Heart left ventricle (tissue), 16 donors: ENCODE measurements around the gene FNDC3B. TPM values are rescaled to one million over a fixed set of nuclear protein-coding genes. Genes with fewer than 3 reads are reported as not detected.

Experiments
- ATAC-seq, 4 donors: fragments of 200-7000 bp; cut with Tn5 transposase; one replicate each; pipeline ENCODE4 v1.9.1; 2020 to 2022; ENCODE audit warnings: moderate library complexity in 4 of 4, mild to moderate bottlenecking in 3 of 4, moderate number of reproducible peaks in 1 of 4
- DNase-seq, 5 donors: peaks; one replicate each; pipeline ENCODE4 v3.0.0-alpha.2; 2020
- H3K27ac ChIP-seq, 12 donors: fragments of 200-600 bp; sonication (generic) in 4 of 12; one replicate each; pipeline versions ENCODE4 v1.5.0 to v1.8.0; 2016 to 2022; ENCODE audit warnings: mild to moderate bottlenecking in 2 of 12
- H3K27me3 ChIP-seq, 9 donors: fragments of 200-600 bp; sonication (generic) in 2 of 9; one replicate each; pipeline versions ENCODE4 v1.5.1 to v1.8.0; 2016 to 2022; ENCODE audit warnings: mild to moderate bottlenecking in 3 of 9
- H3K36me3 ChIP-seq, 9 donors: fragments of 200-600 bp; sonication (generic) in 2 of 9; one replicate each; pipeline versions ENCODE4 v1.5.0 to v1.8.0; 2018 to 2022; ENCODE audit warnings: mild to moderate bottlenecking in 2 of 9
- H3K4me1 ChIP-seq, 12 donors: fragments of 200-600 bp; sonication (generic) in 4 of 12; one replicate each; pipeline versions ENCODE4 v1.5.0 to v1.8.0; 2016 to 2022; ENCODE audit warnings: mild to moderate bottlenecking in 3 of 12
- H3K4me3 ChIP-seq, 12 donors: fragments of 200-600 bp; sonication (generic) in 4 of 12; one replicate each; pipeline versions ENCODE4 v1.5.0 to v1.8.0; 2017 to 2022; ENCODE audit warnings: mild to moderate bottlenecking in 9 of 12, moderate library complexity in 4 of 12
- H3K9me3 ChIP-seq, 12 donors: fragments of 200-600 bp; sonication (generic) in 4 of 12; one replicate each; pipeline versions ENCODE4 v1.5.0 to v1.8.0; 2016 to 2022; ENCODE audit warnings: mild to moderate bottlenecking in 1 of 12
- CTCF ChIP-seq, 12 donors: fragments of 200-600 bp; sonication (generic) in 4 of 12; IDR thresholded peaks; one replicate each; pipeline versions ENCODE4 v1.5.0 to v1.8.0; 2018 to 2022; ENCODE audit warnings: antibody characterized with exemption in 12 of 12, mild to moderate bottlenecking in 5 of 12
- POLR2A ChIP-seq, 2 donors: fragments of 450-650 bp; IDR thresholded peaks; one replicate each; pipeline ENCODE4 v1.6.1; 2017; ENCODE audit warnings: antibody characterized with exemption in 2 of 2, mild to moderate bottlenecking in 2 of 2, moderate library complexity in 2 of 2
- WGBS, 4 donors: extraction: QIAGEN DNeasy Blood & Tissue Kit in 2 of 4; methylation state at CpG; one replicate each; pipeline versions ENCODE4 v1.1.5 to v1.1.7; 2013 to 2018; 5-methylcytosine and 5-hydroxymethylcytosine counted together
- intact Hi-C, 10 donors: fragments of 100-400 bp; cut with DNase I; formaldehyde crosslinking; loops; one replicate each; pipeline versions ENCODE4 v1.11.1 to v1.14.2; 2022
- polyA plus RNA-seq, 2 donors: library from polyadenylated mRNA; stranded (reverse); fragments of 200-250 nt; gene quantifications; one replicate each; pipeline ENCODE4 v1.2.3, GENCODE V29; 2013
- total RNA-seq, 9 donors: library from RNA; depleted of rRNA in 2 of 9; stranded (reverse); fragments of >200 nt in 2 of 9; fragmentation: NEBNext Ultra II Directional in 3 of 9; extraction: Animal tissue kit (Norgen Biotek cat#: 25700) in 3 of 9; gene quantifications; one replicate each; pipeline versions ENCODE4 v1.1.0 to v1.2.4, GENCODE V29; 2016 to 2023
- donor health status: ischemic (EF 13 %, LVEDD 7.1; RV severe dilation, severe dysfunction).
- donor health status: healthy with polysubstance abuse.
- donor health status: DM: no; HTN: yes; CAD: no.
- donor health status: DM: no; HTN: no; CAD: no.
- donor health status: ischemic (EF 25% LVEDD 6.9; RV normal size, moderate dysfunction).
- donor health status: ischemic (EF 25% LVEDD 5.7; RV mildly dilated, moderate dysfunction).
- donor health status: healthy.
- donor health status: DM: yes; HTN: yes; CAD: no.
- donor health status: ischemic (EF 35%, LVEDD 5.7; RV mildly dilated, moderate dysfunction).
- donor health status: nonischemic (EF 11% LVEDD 7.7; RV severe dilation, severe dysfunction).
- donor health status: DM: yes; HTN: yes; CAD: no.
- donor health status: PGD.
- donor health status: ischemic (EF 29% LVEDD 5.4; RV normal size, mild dysfunction).
- donor health status: nonischemic (EF 23%, LVEDD 6.1; RV moderate dilation, normal function).

The FNDC3B gene
- total and polyA plus RNA-seq, 11 donors = 9.4 to 113 (median 68.2) TPM

DNA sequence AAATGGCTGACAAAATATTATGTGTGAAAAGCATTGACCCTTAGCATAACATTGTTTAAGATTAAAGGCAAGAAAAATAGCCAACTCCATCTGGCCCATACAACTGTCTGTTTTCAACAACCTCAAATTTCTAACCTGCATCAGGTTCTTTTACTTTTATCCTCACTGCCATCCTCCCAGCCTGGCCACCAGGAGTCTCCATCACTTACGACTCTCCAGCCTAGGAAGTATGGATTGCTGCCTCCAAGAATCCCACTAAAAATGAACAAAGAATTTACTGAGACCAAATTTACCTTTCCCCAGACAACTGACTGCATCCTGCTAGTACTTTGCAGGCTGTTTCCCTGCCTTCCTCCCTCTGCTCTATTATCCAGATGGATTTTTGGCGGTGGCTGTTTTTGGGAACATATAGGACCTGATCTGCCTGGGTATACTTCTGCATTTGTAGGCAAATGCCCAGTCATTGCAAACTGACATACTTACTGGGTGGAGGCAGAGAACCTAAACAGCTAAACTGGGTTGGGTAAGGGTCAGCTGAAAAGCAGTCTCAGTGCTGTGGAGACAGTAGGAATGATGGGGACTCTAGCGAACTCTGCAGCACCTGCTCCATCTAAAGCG lies 264.7 kb downstream of the FNDC3B start:
- WGBS, 4 donors = 95 to 99% (median 97%) methylated on average over 4 of the region's 4 CpGs
- H3K9me3 ChIP-seq = no peaks in the 10 kb centered on the region
- no peak for DNase-seq
- intact Hi-C loops = no loop called here
- H3K27me3 ChIP-seq = no peaks in the 10 kb centered on the region
- peaks cover 0 to 22% (median 11%) of the 10 kb centered on the region in 12 donors for H3K4me1 ChIP-seq
- H3K27ac ChIP-seq = no peak overlapping the region
- H3K36me3 ChIP-seq = peaks cover 0 to 77% (median 43%) of the 10 kb centered on the region in 9 donors
- TF ChIP-seq CTCF (IDR thresholded peaks at IDR 0.05) = peak in 1 of 12 donors; percentile 9
- no peak for TF ChIP-seq POLR2A (IDR thresholded peaks at IDR 0.05)
- H3K4me3 ChIP-seq = no peak overlapping the region
- no peak for ATAC-seq

- 67 to 81% (median 75%) methylated on average over 2 of the region's 2 CpGs for WGBS, 4 donors
- Histone ChIP-seq H3K27ac (no peak overlapping the region), H3K4me1 (peaks cover 0 to 28% (median 11%) of the 10 kb centered on the region in 12 donors), H3K36me3 (peaks cover 0 to 77% (median 43%) of the 10 kb centered on the region in 9 donors), H3K27me3 (no peaks in the 10 kb centered on the region), H3K9me3 (no peaks in the 10 kb centered on the region), H3K4me3 (no peak overlapping the region)
- intact Hi-C loops = no loop called here
- ATAC-seq (peak in 3 of 4 donors; percentile 27 to 77 (median 46)), DNase-seq (no peak)
- TF ChIP-seq CTCF (IDR thresholded peaks at IDR 0.05) (no peak), POLR2A (IDR thresholded peaks at IDR 0.05) (no peak)
These were observed 266.2 kb downstream of the FNDC3B start for GRCh38 chr3:172305552-172305951.

GRCh38 chr3:172305974-172306373 lies 266.6 kb downstream of the FNDC3B start:
- intact Hi-C loops = no loop called here
- Histone ChIP-seq H3K9me3 (no peaks in the 10 kb centered on the region), H3K27ac (no peak overlapping the region), H3K4me3 (no peak overlapping the region), H3K4me1 (peaks cover 0 to 28% (median 11%) of the 10 kb centered on the region in 12 donors), H3K36me3 (peaks cover 0 to 77% (median 43%) of the 10 kb centered on the region in 9 donors), H3K27me3 (no peaks in the 10 kb centered on the region)
- TF ChIP-seq CTCF (IDR thresholded peaks at IDR 0.05) (no peak), POLR2A (IDR thresholded peaks at IDR 0.05) (no peak)
- DNase-seq (no peak), ATAC-seq (no peak)
- WGBS, 4 donors = 92 to 96% (median 94%) methylated on average over 2 of the region's 2 CpGs

DNA sequence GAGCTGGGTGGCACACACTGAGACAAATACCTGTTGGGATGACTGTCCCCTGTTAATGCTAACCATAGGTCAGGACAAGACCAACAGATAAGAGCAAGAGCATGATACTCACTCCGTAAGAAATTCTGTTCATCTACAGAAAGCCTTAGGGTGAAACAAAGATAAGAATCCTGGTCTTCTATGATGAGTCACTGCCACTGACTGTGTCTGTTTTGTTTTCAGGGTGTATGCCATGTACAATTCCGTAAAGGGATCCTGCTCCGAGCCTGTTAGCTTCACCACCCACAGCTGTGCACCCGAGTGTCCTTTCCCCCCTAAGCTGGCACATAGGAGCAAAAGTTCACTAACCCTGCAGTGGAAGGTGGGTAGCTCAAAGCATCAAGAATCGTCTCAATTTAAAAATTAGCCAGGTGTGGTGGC lies 267.8 kb downstream of the FNDC3B start:
- Histone ChIP-seq H3K27ac (peak overlapping the region in 2 of 12 donors; percentile 3 to 12), H3K4me1 (peaks cover 0 to 27% (median 7%) of the 10 kb centered on the region in 12 donors)
- ATAC-seq = peak in 2 of 4 donors; percentile 19 to 61

More for the DNA sequence above, 267.8 kb downstream of the FNDC3B start:
- Histone ChIP-seq H3K27me3 (no peaks in the 10 kb centered on the region), H3K4me3 (no peak overlapping the region), H3K9me3 (no peaks in the 10 kb centered on the region), H3K36me3 (peaks cover 0 to 77% (median 54%) of the 10 kb centered on the region in 9 donors)
- WGBS, 4 donors = 64 to 80% (median 77%) methylated on average over 5 of the region's 5 CpGs
- TF ChIP-seq POLR2A (IDR thresholded peaks at IDR 0.05) (peak in 1 of 2 donors; percentile 19), CTCF (IDR thresholded peaks at IDR 0.05) (no peak)
- no peak for DNase-seq
- intact Hi-C loops = no loop called here
